H1 (cell line): Measurements from ENCODE around the gene RPL41. TPM values are rescaled to one million over a fixed set of nuclear protein-coding genes. Genes with fewer than 3 reads are reported as not detected.

Experiments used
- CTCF ChIA-PET: fragments of 300-600 bp; sonication (Branson Sonifier 250); formaldehyde crosslinking; loops from one replicate; lab custom pipeline; 2021; ENCODE audit not compliant: partially characterized antibody; lab: Charles Lee
- POLR2A ChIA-PET: fragments of 300-600 bp; sonication (Branson Sonifier 250); formaldehyde crosslinking; loops from one replicate; lab custom pipeline; 2021; ENCODE audit warnings: inconsistent platforms; ENCODE audit not compliant: partially characterized antibody; lab: Charles Lee
- DNase-seq, 2 experiments: peaks; one replicate each; pipeline versions ENCODE4 v3.0.0 to v3.0.0-alpha.2; 2010 to 2022; ENCODE audit warnings: low spot score in 2 of 2, low read depth in 1 of 2, mixed read lengths in 1 of 2
- FAIRE-seq: peaks from 2 replicates; lab custom pipeline; 2011; peaks lifted over from hg19 to GRCh38; lab: Jason Lieb, UNC
- H2AFZ ChIP-seq: 2 replicates; pipeline ENCODE4 v1.8.1; 2012; ENCODE audit warnings: low read length, inconsistent platforms
- H2AK5ac ChIP-seq: 2 replicates; pipeline ENCODE4 v1.6.1; 2013; ENCODE audit warnings: low read depth, low read length
- H2BK120ac ChIP-seq: replicated peaks from 2 replicates; pipeline ENCODE3; 2013; ENCODE audit warnings: low read depth, low read length, inconsistent platforms
- H2BK12ac ChIP-seq: 2 replicates; pipeline ENCODE4 v1.6.1; 2013; ENCODE audit warnings: low read depth, low read length
- H2BK15ac ChIP-seq: 2 replicates; pipeline ENCODE4 v1.6.1; 2013; ENCODE audit warnings: low read length
- H2BK20ac ChIP-seq: 2 replicates; pipeline ENCODE4 v1.6.1; 2013; ENCODE audit warnings: low read length
- H2BK5ac ChIP-seq: 2 replicates; pipeline ENCODE4 v1.6.1; 2013; ENCODE audit warnings: low read depth, low read length
- H3K14ac ChIP-seq: 2 replicates; pipeline ENCODE4 v1.6.1; 2013; ENCODE audit warnings: inconsistent platforms; ENCODE audit not compliant: insufficient read length
- H3K18ac ChIP-seq: 2 replicates; pipeline ENCODE4 v1.6.1; 2013; ENCODE audit warnings: low read length; ENCODE audit errors: extremely low read depth
- H3K23ac ChIP-seq: 2 replicates; pipeline ENCODE4 v1.6.1; 2013; ENCODE audit warnings: inconsistent platforms; ENCODE audit not compliant: insufficient read length
- H3K23me2 ChIP-seq: 2 replicates; pipeline ENCODE4 v1.6.1; 2013; ENCODE audit warnings: low read depth, low read length
- H3K27ac ChIP-seq: 2 replicates; pipeline ENCODE4 v1.6.1; 2011; ENCODE audit warnings: low read depth, low read length, inconsistent platforms
- H3K27me3 ChIP-seq, 4 experiments: replicated peaks in 1 of 4; 1 replicate in 1 of 4; 2 replicates in 3 of 4; pipeline versions ENCODE4 v1.6.1 to v1.8.1; 2011 to 2013; ENCODE audit warnings: low read length in 3 of 4, mild to moderate bottlenecking in 3 of 4, inconsistent platforms in 2 of 4, mixed read lengths in 2 of 4, moderate library complexity in 1 of 4; ENCODE audit not compliant: control insufficient read depth in 3 of 4, insufficient read depth in 3 of 4; ENCODE audit errors: extremely low read depth in 1 of 4
- H3K36me3 ChIP-seq, 4 experiments: 2 replicates each; pipeline versions ENCODE4 v1.6.1 to v1.8.1; 2011 to 2013; ENCODE audit warnings: mild to moderate bottlenecking in 4 of 4, low read length in 3 of 4, moderate library complexity in 2 of 4, control low read depth in 1 of 4, inconsistent platforms in 1 of 4; ENCODE audit not compliant: insufficient read depth in 4 of 4, control insufficient read depth in 2 of 4
- H3K4ac ChIP-seq: replicated peaks from 2 replicates; pipeline ENCODE3; 2013; ENCODE audit warnings: low read length, low read depth, mixed read lengths, inconsistent platforms; ENCODE audit not compliant: insufficient read length
- H3K4me1 ChIP-seq, 4 experiments: replicated peaks in 1 of 4; 1 replicate in 1 of 4; 2 replicates in 3 of 4; pipeline versions ENCODE4 v1.6.1 to v1.8.1; 2011 to 2013; ENCODE audit warnings: low read length in 3 of 4, inconsistent platforms in 2 of 4, mixed read lengths in 1 of 4; ENCODE audit not compliant: insufficient read depth in 4 of 4, control insufficient read depth in 3 of 4
- H3K4me2 ChIP-seq, 2 experiments: 2 replicates each; pipeline versions ENCODE4 v1.6.1 to v1.8.1; 2011 to 2013; ENCODE audit warnings: low read depth in 2 of 2, low read length in 2 of 2, control low read depth in 1 of 2, inconsistent platforms in 1 of 2, mild to moderate bottlenecking in 1 of 2; ENCODE audit not compliant: insufficient read depth in 1 of 2
- H3K4me3 ChIP-seq, 4 experiments: fragments of 200-600, 300-600 bp in 1 of 4; sonication (generic), shearing (Covaris generic), sonication (Bioruptor Twin) in 1 of 4; 2 replicates each; pipeline versions ENCODE4 v1.5.1 to v1.8.1; 2011 to 2016; ENCODE audit warnings: low read length in 4 of 4, low read depth in 3 of 4, control low read depth in 2 of 4, inconsistent platforms in 2 of 4, mild to moderate bottlenecking in 2 of 4, mixed read lengths in 1 of 4, moderate library complexity in 1 of 4; ENCODE audit not compliant: insufficient read depth in 2 of 4; ENCODE audit errors: extremely low read depth in 1 of 4
- H3K56ac ChIP-seq: replicated peaks from 2 replicates; pipeline ENCODE3; 2013; ENCODE audit warnings: low read depth, mild to moderate bottlenecking, mixed read lengths, low read length, inconsistent platforms; ENCODE audit not compliant: insufficient read length
- H3K79me1 ChIP-seq: 2 replicates; pipeline ENCODE4 v1.6.1; 2013; ENCODE audit warnings: low read depth, low read length, control low read depth
- H3K79me2 ChIP-seq, 2 experiments: 2 replicates each; pipeline versions ENCODE4 v1.6.1 to v1.8.1; 2012 to 2013; ENCODE audit warnings: low read length in 2 of 2, mild to moderate bottlenecking in 2 of 2, inconsistent platforms in 1 of 2; ENCODE audit not compliant: insufficient read depth in 2 of 2, control insufficient read depth in 1 of 2
- H3K9ac ChIP-seq, 4 experiments: replicated peaks in 1 of 4; 1 replicate in 1 of 4; 2 replicates in 3 of 4; pipeline versions ENCODE4 v1.6.1 to v1.8.1; 2011 to 2013; ENCODE audit warnings: low read depth in 3 of 4, low read length in 3 of 4, control low read depth in 2 of 4, mild to moderate bottlenecking in 2 of 4, moderate library complexity in 2 of 4, inconsistent platforms in 1 of 4; ENCODE audit errors: extremely low read depth in 1 of 4
- H3K9me3 ChIP-seq, 2 experiments: 2 replicates each; pipeline versions ENCODE4 v1.6.1 to v1.8.1; 2012 to 2013; ENCODE audit warnings: mild to moderate bottlenecking in 2 of 2, moderate library complexity in 2 of 2, control low read depth in 1 of 2, inconsistent platforms in 1 of 2, low read depth in 1 of 2, low read length in 1 of 2, mixed read lengths in 1 of 2; ENCODE audit not compliant: insufficient read depth in 2 of 2
- H4K20me1 ChIP-seq, 2 experiments: replicated peaks in 1 of 2; 2 replicates each; pipeline versions ENCODE3 to v1.8.1; 2011 to 2013; ENCODE audit warnings: inconsistent platforms in 2 of 2, low read length in 2 of 2, mild to moderate bottlenecking in 1 of 2; ENCODE audit not compliant: insufficient read depth in 2 of 2, control insufficient read depth in 1 of 2
- H4K5ac ChIP-seq: 2 replicates; pipeline ENCODE4 v1.6.1; 2013; ENCODE audit warnings: low read length, low read depth, mixed read lengths, inconsistent platforms; ENCODE audit not compliant: insufficient read length
- H4K8ac ChIP-seq: 2 replicates; pipeline ENCODE4 v1.8.0; 2013; ENCODE audit warnings: mild to moderate bottlenecking, moderate library complexity, low read length, inconsistent platforms; ENCODE audit not compliant: insufficient read depth; ENCODE audit errors: extremely low read depth
- H4K91ac ChIP-seq: replicated peaks from 2 replicates; pipeline ENCODE3; 2013; ENCODE audit warnings: low read length, mixed read lengths, inconsistent platforms; ENCODE audit not compliant: insufficient read length
- CREB1 ChIP-seq: IDR thresholded peaks from 2 replicates; pipeline ENCODE4 v1.6.1; 2012; ENCODE audit warnings: inconsistent platforms
- NANOG ChIP-seq: IDR thresholded peaks from 2 replicates; pipeline ENCODE4 v1.6.1; 2011; ENCODE audit warnings: low read length, low read depth, mild to moderate bottlenecking, inconsistent platforms; ENCODE audit not compliant: insufficient read depth, poor library complexity, severe bottlenecking
- POU5F1 ChIP-seq: IDR thresholded peaks from 2 replicates; pipeline ENCODE4 v1.6.1; 2011; ENCODE audit warnings: low read depth, mild to moderate bottlenecking, low read length, moderate library complexity
- SIN3A ChIP-seq, 2 experiments: IDR thresholded peaks in 1 of 2; conservative IDR thresholded peaks in 1 of 2; 2 replicates each; pipeline ENCODE4 v1.6.1; 2011 to 2012; ENCODE audit warnings: low read length in 2 of 2, improper control_type of control experiment in 1 of 2, low read depth in 1 of 2, mild to moderate bottlenecking in 1 of 2
- WGBS, 2 experiments: shearing (Covaris generic) in 1 of 2; methylation state at CpG; one replicate each; pipeline versions ENCODE4 v1.1.6 to v1.1.7; 2013 to 2015; ENCODE audit warnings: low lambda C conversion rate in 2 of 2, mixed read lengths in 2 of 2, inconsistent platforms in 1 of 2, low coverage in 1 of 2, missing lambda C conversion rate in 1 of 2; ENCODE audit not compliant: insufficient replicate concordance in 2 of 2, insufficient coverage in 1 of 2, insufficient read length in 1 of 2; ENCODE audit errors: extremely low coverage in 1 of 2, missing lambda C conversion rate in 1 of 2; 5-methylcytosine and 5-hydroxymethylcytosine counted together
- polyA plus RNA-seq, 7 experiments: library from polyadenylated mRNA; depleted of rRNA in 3 of 7; stranded (reverse) in 5 of 7; unstranded in 2 of 7; fragments of >200 nt in 5 of 7; fragments of 200-250 nt in 2 of 7; gene quantifications; 1 replicate in 5 of 7; 2 replicates in 1 of 7; 4 replicates in 1 of 7; pipeline versions ENCODE4 v1.2.1 to v1.2.3, GENCODE V29; 2011 to 2013; ENCODE audit warnings: missing spikeins in 2 of 7, mixed read lengths in 2 of 7
- total RNA-seq: library from RNA; stranded (reverse); fragmentation: NEBNext Ultra II Directional; extraction: Animal tissue kit (Norgen Biotek cat#: 25700); gene quantifications from 2 replicates; pipeline ENCODE4 v1.2.1, GENCODE V29; 2021

The RPL41 gene
- total and polyA plus RNA-seq, 2 of the 8 experiments (the other 6 are each of a cell fraction or from before 2014, with no cell fraction given), result 4,440 to 16,488 TPM

GRCh38 chr12:56143870-56144269 is 27.4 kb downstream of the RPL41 start:
- Histone ChIP-seq H3K36me3 (peaks cover 18 to 52% (median 41%) of the 10 kb centered on the region in 4 experiments; a peak in 7 of 8 replicates), H2BK12ac (no peak overlapping the region), H2BK120ac (no peak overlapping the region), H4K8ac (0 out of 2 replicates have a peak overlapping the region, but pooled peaks have one; percentile 79), H3K4me1 (no peaks in the 10 kb centered on the region), H2AFZ (no peak overlapping the region), H3K9me3 (no peaks in the 10 kb centered on the region), H3K56ac (no peak overlapping the region), H3K4me2 (no peak overlapping the region), H4K91ac (no peak overlapping the region), H3K23me2 (no peaks in the 10 kb centered on the region), H2BK15ac (no peak overlapping the region), H3K14ac (no peak overlapping the region), H4K20me1 (no peaks in the 10 kb centered on the region), H3K27ac (no peak overlapping the region), H2BK20ac (no peak overlapping the region), H3K4me3 (no peak overlapping the region), H3K27me3 (no peaks in the 10 kb centered on the region), H3K18ac (no peak overlapping the region), H3K79me1 (no peaks in the 10 kb centered on the region), H3K23ac (no peak overlapping the region), H4K5ac (no peak overlapping the region), H3K4ac (no peak overlapping the region), H3K79me2 (no peaks in the 10 kb centered on the region), H2BK5ac (no peak overlapping the region; the same call in 1 of the 2 replicates), H3K9ac (no peak overlapping the region; a peak in 1 of 7 replicates), H2AK5ac (no peak overlapping the region)
- CTCF ChIA-PET, result interaction anchor here (0.5 to 3.5 kb wide), 11 partner anchors 13 to 115 kb away, joined by 3 to 19 read pairs (median 4); partner anchors contain the start of genes ANKRD52 and ZC3H10
- FAIRE-seq (no peak), DNase-seq (no peak)
- POLR2A ChIA-PET, result interaction anchor here (1.1 to 2.1 kb wide), 6 partner anchors 8 to 123 kb away, joined by 3 to 11 read pairs (median 4); partner anchors contain the start of genes MYL6B and RNF41
- WGBS, 2 experiments, result 92% methylated on average over 8 of the region's 8 CpGs; no CpG with 5 or more reads in 1 of the 2 experiments
- TF ChIP-seq POU5F1, result no peak
- no peak for TF ChIP-seq SIN3A (conservative IDR thresholded peaks at IDR 0.05 in 1 of 2, IDR thresholded peaks at IDR 0.05 in 1 of 2; ENCODE audit: low read depth in 1 of 2, low read length in 2 of 2)
- no peak for TF ChIP-seq NANOG
- TF ChIP-seq CREB1, result no peak
